HS-5 (cell line): Measurements from ENCODE around the gene PLD3.
"Not testable (repeated sequence)": the region's sequence is repeated elsewhere in the genome, so short reads cannot be mapped to it uniquely, and the experiment has no call there.

ENCODE experiments used
- DNase-seq: peaks from one replicate; pipeline ENCODE4 v3.0.0-alpha.2; 2012; ENCODE audit warnings: low read depth

PLD3 gene

GRCh38 chr19:40390084-40390742 is 41.7 kb downstream of the PLD3 start, which contains the start of gene HIPK4:
HIPK4 (minus strand) TSS chr19:40390181; CDS start chr19:40389902, 279 bp downstream.
- DNase-seq = no peak

DNA sequence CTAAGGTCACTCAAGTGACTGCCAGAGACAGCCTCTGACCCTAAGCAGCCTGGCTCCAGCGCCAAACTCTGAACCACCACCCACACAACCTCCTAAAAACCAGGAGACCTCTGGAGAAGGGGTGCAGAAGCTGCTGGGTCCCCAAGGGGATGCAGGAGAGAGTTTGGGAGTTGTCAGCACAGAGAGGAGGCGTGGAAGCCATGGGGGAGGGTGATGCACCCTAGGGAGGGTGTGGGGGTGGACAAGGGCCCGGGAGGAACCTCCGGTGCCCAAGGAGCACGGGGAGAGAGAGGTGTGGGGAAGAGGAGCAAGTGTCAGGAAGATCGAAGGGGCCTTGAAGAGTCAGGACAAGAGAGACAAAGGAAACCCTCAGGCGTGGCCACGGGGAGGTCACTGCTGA is 43.6 kb downstream of the PLD3 start:
- no peak for DNase-seq

DNA sequence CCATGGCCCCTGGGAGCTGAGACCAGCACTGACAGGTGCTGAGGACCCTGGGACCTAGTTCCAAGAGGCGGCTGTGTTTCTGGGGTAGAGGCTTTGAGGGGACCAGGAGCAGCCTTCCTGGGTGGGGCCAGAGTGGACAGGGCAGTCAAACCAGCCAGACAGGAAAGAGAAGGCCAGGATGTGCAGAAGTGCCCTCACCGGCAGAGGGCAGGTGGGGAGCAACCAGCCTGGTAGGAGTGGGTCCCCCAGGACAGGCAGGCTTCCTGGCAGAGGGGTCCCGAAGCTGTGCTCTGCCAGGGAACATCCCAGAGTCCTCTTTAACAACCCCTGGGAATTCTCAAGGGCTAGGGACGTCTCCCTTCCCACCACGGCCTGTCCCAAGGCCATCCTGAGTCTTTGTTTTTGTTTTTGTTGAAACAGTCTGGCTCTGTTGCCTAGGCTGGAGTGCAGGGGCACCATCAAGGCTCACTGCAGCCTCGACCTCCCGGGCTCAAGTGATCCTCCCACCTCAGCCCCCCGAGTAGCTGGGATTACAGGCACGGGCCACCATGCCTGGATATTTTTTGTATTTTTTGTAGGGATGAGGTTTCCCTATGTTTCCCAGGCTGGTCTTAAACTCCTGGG is 44.5 kb downstream of the PLD3 start:
- no peak for DNase-seq

DNA sequence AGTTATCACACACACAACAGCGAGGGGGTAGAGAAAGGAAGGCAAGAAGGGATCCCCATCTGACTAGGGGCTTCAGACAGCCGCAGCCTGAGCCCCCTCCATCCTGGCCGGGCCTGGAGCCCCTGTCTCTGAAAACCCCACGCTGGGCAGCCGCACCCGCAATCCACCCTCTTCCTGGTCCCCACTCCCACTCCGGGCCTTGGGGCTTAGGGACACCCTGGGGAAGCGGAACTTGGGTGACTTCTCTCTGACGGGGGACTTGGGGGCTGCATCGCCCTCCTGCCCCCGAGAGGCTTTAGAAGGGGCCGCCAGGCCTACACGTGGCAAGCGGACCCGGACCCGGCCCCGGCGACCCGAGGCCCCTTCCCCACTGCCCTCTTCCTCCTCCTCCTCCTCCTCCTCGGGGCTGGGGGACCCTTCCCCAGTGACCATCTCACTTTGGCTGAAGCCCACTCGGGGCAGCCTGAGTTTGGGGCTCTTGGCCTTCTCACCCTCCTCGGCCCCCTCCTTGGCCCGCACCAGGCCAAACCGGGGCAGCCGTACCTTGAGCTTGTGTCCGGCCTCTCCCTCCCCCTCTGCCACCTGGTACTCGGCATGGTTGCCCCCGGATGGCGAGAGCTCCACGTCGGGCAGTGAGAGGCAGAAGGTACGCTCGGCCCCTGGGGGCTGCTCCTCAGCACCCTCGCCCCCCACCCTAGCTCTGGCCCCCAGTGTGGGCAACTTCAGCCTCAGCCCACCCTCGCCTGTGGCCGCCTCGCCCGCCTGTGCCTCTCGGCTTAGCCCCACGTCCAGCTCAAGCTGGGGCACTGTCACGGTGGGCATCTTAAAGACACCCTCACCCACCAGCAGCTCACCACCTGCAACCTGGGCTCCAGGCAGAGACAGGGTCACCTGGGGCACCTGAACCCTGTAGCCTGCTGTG is 45.7 kb downstream of the PLD3 start:
- DNase-seq = no peak

- no peak for DNase-seq
Measured at GRCh38 chr19:40394816-40395210, 46.3 kb downstream of the PLD3 start.

GRCh38 chr19:40395956-40396355 is 47.5 kb downstream of the PLD3 start:
- DNase-seq = no peak

DNA sequence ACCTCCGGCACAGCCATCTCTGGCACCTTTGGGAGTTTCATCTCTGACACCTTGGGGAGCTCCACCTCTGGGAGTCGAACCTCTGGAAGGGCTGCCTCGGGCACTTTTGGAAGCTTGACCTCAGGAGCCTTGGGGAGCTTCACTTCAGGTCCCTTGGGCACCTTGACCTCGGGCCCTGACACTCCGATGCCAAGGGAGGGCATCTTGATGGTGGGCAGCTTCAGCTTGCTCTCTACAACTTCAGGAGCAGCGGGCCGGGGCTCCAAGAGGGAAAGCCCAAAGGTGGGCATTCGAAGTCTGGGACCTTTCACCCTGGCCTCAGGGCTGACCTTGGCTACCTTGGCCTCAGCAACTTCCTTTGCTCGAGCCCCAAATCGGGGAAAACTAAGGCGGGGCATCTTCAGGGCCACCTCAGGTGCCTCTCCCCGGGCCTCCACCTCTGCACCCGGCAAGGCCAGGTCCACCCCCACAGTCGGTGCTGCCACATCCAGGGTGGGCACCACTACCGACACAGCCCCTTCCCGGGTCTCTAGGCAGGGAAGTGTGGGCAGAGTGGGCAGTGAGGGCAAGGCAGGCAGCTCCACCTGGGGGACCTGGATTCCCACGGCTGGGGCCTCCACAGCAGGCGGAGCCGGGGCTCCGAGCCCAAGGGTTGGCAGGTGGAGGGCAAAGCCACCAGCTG is 48.5 kb downstream of the PLD3 start:
- no peak for DNase-seq

DNA sequence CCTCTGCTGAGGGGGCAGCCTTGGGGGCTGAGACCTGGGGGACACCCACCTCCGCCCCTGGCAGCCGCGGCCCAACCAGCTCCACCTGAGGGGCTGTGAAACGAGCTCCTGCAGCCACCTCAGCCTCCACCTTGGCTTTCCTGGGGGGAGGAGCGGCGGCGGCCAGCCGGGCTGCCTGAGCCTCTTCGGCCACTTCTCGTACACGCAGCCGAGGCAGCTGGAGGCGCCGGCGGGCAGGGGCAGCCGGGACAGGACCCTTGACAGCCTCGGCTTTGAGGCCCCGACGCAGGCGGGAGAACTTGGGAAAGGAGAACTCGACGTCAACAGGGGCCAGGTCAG is 49.0 kb downstream of the PLD3 start:
- no peak for DNase-seq

DNA sequence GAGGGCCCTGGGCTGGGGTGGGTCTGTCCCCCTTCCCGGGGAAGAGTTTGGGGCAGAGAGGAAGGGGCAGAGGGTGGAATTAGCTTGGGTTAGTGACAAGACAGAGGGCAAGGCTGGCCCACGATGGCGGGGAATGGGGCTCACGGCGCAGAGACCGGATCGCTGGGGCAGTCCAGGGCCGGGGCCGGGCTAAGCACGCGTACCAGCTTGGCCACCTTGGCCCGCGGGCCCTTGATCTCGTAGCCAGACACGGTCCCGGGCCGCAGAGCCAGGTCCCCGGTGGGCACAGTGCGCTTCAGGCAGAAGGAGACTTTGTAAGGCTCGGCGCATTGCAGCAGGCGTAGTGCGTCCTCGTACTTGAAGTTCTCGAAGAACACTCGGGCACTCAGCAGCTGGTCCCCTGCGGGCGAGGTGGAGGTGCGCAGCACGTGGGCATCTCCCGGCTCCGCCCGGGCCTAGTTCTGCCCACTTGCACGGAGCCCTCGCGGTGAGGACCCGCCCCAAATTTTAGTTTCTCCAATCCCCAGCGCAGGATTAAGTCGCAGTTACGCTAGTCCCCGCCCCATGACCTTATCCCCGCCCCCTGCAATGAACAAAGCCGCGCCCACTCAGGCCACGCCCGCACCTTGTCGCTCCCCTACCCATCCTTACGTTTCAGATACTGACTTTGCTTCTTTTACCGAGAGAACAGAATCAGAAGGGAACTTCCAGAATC is 50.1 kb downstream of the PLD3 start:
- DNase-seq = no peak

DNA sequence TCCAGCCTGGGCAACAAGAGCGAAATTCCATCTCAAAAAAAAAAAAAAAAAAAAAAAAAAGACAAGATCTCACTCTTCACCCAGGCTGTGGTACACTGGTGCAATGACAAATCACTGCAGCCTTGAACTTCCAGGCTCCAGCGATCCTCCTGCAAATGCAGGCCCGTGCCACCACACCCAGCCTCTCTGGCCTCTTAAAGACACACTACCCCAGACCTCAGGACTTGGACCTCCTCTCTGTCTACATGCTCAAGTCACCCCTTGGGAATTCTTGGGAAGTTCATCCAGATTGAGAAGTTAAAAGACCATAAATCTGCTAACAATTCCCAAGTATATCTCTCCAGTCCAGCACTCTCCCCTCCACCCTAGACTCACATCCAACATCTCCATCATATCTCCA is 52.1 kb downstream of the PLD3 start:
- no peak for DNase-seq

- no peak for DNase-seq
Measured at GRCh38 chr19:40403262-40403984, 54.9 kb downstream of the PLD3 start.

DNA sequence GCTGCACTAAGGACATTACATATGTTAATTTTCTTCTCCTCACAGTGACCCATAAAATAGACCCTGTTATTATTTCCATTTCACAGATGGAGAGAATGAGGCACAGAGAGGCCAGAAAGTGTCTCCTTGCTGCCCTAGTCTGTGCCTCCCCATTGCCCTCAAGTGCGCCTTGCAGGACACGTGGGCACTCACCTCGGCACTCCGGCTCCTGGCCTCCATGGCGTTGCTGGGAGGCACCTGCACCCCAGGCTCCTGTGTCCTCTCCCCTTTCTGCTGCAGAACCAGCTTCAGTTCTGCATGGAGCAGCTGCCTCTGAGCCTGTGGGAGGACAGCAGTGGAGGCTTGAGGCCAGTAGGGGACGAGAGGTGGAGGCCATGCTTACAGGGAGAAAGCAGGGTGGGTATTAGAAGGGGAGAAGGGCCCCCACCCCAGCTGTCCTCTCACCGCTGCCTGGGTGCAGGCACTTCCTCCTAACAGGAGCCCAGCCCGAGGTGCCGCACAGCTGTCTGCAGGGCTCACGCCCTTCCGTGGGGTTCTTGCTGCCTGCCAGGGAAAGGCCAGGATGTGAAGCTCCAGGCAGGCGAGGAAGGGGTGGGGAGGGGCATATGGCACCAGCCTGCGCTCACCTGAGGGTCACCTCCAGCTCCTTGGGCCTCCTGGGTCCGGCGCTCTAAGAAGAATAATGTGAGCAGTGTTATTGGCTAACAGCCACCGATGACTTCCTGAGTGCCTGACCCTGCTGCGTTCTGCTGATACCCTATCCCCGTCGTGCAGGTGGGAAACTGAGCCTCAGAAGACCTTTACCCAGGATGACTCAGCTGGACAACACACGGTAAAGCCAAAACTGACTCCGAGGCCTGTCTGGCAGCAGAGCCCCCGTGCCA is 59.5 kb downstream of the PLD3 start:
- no peak for DNase-seq

DNA sequence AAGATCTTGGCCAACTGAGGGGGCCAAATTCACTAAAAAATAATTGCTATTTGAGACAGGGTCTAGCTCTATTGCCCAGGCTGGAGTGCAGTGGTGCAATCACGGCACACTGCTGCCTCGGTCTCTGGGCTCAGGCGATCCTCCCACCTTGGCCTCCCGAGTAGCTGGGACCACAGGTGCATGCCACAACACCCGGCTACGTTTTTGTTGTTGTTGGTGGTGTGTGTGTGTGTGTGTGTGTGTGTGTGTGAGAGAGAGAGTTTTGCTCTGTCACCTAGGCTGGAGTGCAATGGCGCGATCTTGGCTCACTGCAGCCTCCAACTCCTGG is 60.1 kb downstream of the PLD3 start:
- not testable (repeated sequence) for DNase-seq

GRCh38 chr19:40410030-40410389 is 61.5 kb downstream of the PLD3 start:
- DNase-seq = no peak

GRCh38 chr19:40411125-40411842 is 62.8 kb downstream of the PLD3 start:
- no peak for DNase-seq

DNA sequence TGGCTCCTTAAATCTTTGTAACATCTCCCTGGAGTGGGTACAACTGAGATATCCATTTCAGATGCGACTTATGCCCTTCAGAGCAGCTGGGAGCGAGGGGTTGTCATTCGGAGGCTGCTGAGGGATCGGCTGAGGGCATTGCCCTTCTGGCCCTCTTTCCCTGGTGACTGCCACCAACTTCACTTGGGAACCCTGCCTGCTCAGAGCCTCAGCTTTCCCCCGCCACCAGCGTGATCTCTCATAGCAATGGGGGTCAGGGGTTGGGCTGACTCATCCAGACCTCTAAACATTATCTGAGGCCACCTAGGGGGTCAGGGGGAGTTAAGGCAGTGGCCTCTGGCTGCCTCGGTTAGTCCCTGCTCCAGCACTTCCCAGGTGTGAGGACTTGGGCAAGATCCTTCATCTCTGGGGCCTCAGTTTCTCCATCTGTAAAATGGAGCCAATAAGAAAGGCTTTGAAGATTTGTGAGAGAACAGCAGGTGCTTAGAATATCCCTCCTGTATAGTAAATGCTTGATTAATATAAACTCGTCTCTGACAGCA is 63.5 kb downstream of the PLD3 start:
- no peak for DNase-seq

- DNase-seq = no peak
Measured at GRCh38 chr19:40412866-40413265, 64.4 kb downstream of the PLD3 start.

- DNase-seq = no peak
Measured at GRCh38 chr19:40413291-40413845, 64.9 kb downstream of the PLD3 start, which contains the start of gene PRX. PRX (minus strand) TSS chr19:40413378; CDS start chr19:40407932, 5,446 bp downstream.
